Testis (tissue), 3 donors: ENCODE data around the gene RSKR. TPM values are rescaled to one million over a fixed set of nuclear protein-coding genes. Genes with fewer than 3 reads are reported as not detected.

Source experiments
- DNase-seq: peaks from one replicate; pipeline ENCODE4 v3.0.0-alpha.2; 2019
- H3K27ac ChIP-seq, 2 donors: fragments of 200-600 bp; sonication (generic); one replicate each; pipeline ENCODE4 v1.5.1; 2019
- H3K27me3 ChIP-seq: fragments of 200-600 bp; sonication (generic); one replicate; pipeline ENCODE4 v1.5.1; 2019
- H3K36me3 ChIP-seq: fragments of 200-600 bp; sonication (generic); one replicate; pipeline ENCODE4 v1.5.1; 2017; ENCODE audit warnings: low read depth; ENCODE audit errors: missing control alignments
- H3K4me1 ChIP-seq: fragments of 200-600 bp; sonication (generic); one replicate; pipeline ENCODE4 v1.5.1; 2019
- H3K4me3 ChIP-seq, 2 donors: fragments of 200-600 bp; sonication (generic); one replicate each; pipeline ENCODE4 v1.5.1; 2017 to 2019
- H3K9me3 ChIP-seq: fragments of 200-600 bp; sonication (generic); one replicate; pipeline ENCODE4 v1.5.1; 2017
- CTCF ChIP-seq, 3 experiments: fragments of 450-650 bp in 2 of 3; fragments of 200-600 bp in 1 of 3; sonication (generic) in 1 of 3; IDR thresholded peaks; one replicate each; pipeline ENCODE4 v1.5.1; 2016 to 2019; ENCODE audit warnings: antibody characterized with exemption in 3 of 3, mild to moderate bottlenecking in 2 of 3, moderate library complexity in 1 of 3
- POLR2A ChIP-seq: fragments of 450-650 bp; IDR thresholded peaks from one replicate; pipeline ENCODE4 v1.6.1; 2017; ENCODE audit warnings: antibody characterized with exemption, mild to moderate bottlenecking, moderate library complexity
- WGBS, 2 donors: methylation state at CpG; one replicate each; pipeline ENCODE4 v1.1.5; 2018; 5-methylcytosine and 5-hydroxymethylcytosine counted together
- intact Hi-C: fragments of 100-400 bp; cut with DNase I; formaldehyde crosslinking; loops from one replicate; pipeline ENCODE4 v1.15.1; 2023; ENCODE audit warnings: low total_unique reads
- polyA plus RNA-seq: library from polyadenylated mRNA; stranded (reverse); fragments of 350-450 nt; fragmentation: Illumina TruSeq; extraction: RNeasy Lipid Tissue Mini Kit (QIAGEN cat#74804); gene quantifications from one replicate; pipeline ENCODE4 v1.2.3, GENCODE V29; 2014; ENCODE audit warnings: low read depth, low replicate concordance; ENCODE audit not compliant: insufficient read depth
- total RNA-seq, 2 donors: library from RNA; depleted of rRNA; stranded (reverse); fragments of >200 nt; gene quantifications; one replicate each; pipeline ENCODE4 v1.2.3, GENCODE V29; 2016

RSKR gene
- total and polyA plus RNA-seq, 3 donors from 2014 or later, result 18.1 to 41.7 (median 38.0) TPM

- Histone ChIP-seq H3K4me1 (no peaks in the 10 kb centered on the region), H3K27ac (no peak overlapping the region), H3K4me3 (no peak overlapping the region), H3K36me3 (no peaks in the 10 kb centered on the region), H3K9me3 (no peaks in the 10 kb centered on the region), H3K27me3 (no peaks in the 10 kb centered on the region)
- no peak for DNase-seq
- no peak for TF ChIP-seq POLR2A
- no peak for TF ChIP-seq CTCF (IDR thresholded peaks at IDR 0.05)
- 92 to 97% methylated on average over 2 of the region's 2 CpGs for WGBS, 2 donors
- intact Hi-C loops, result no loop called here
Measured at GRCh38 chr17:28582513-28582912, 31.5 kb downstream of the RSKR start.

- 97 to 100% methylated on average over 3 of the region's 3 CpGs for WGBS, 2 donors
- Histone ChIP-seq H3K9me3 (no peaks in the 10 kb centered on the region), H3K27me3 (no peaks in the 10 kb centered on the region), H3K4me3 (no peak overlapping the region), H3K4me1 (peaks cover 6% of the 10 kb centered on the region), H3K27ac (no peak overlapping the region), H3K36me3 (no peaks in the 10 kb centered on the region)
- intact Hi-C loops, result no loop called here
- DNase-seq, result no peak
- TF ChIP-seq POLR2A, result no peak
- no peak for TF ChIP-seq CTCF (IDR thresholded peaks at IDR 0.05)
Measured at GRCh38 chr17:28580959-28581358, 33.0 kb downstream of the RSKR start.

GRCh38 chr17:28579526-28579925 lies 34.5 kb downstream of the RSKR start:
- no peak for DNase-seq
- Histone ChIP-seq H3K36me3 (no peaks in the 10 kb centered on the region), H3K27ac (no peak overlapping the region), H3K4me3 (no peak overlapping the region), H3K27me3 (no peaks in the 10 kb centered on the region), H3K4me1 (peaks cover 6% of the 10 kb centered on the region), H3K9me3 (no peaks in the 10 kb centered on the region)
- WGBS, 2 donors, result 87 to 92% methylated on average over 4 of the region's 4 CpGs
- no peak for TF ChIP-seq POLR2A
- no peak for TF ChIP-seq CTCF (IDR thresholded peaks at IDR 0.05)
- intact Hi-C loops, result no loop called here

- intact Hi-C loops, result no loop called here
- Histone ChIP-seq H3K4me1 (peaks cover 6% of the 10 kb centered on the region), H3K27me3 (no peaks in the 10 kb centered on the region), H3K9me3 (no peaks in the 10 kb centered on the region), H3K4me3 (no peak overlapping the region), H3K36me3 (no peaks in the 10 kb centered on the region), H3K27ac (no peak overlapping the region)
- TF ChIP-seq POLR2A, result no peak
- no peak for TF ChIP-seq CTCF (IDR thresholded peaks at IDR 0.05)
- no peak for DNase-seq
- 95 to 99% methylated on average over 4 to 8 of the region's 8 CpGs for WGBS, 2 donors
Measured at GRCh38 chr17:28578246-28579195, 35.5 kb downstream of the RSKR start.

- intact Hi-C loops, result no loop called here
- Histone ChIP-seq H3K4me1 (peaks cover 10% of the 10 kb centered on the region), H3K36me3 (no peaks in the 10 kb centered on the region), H3K27me3 (no peaks in the 10 kb centered on the region), H3K9me3 (no peaks in the 10 kb centered on the region), H3K27ac (peak overlapping the region in 1 of 2 donors; percentile 48), H3K4me3 (no peak overlapping the region)
- TF ChIP-seq CTCF (IDR thresholded peaks at IDR 0.05) (no peak), POLR2A (no peak)
- no peak for DNase-seq
- WGBS, 2 donors, result 86 to 87% methylated on average over 3 of the region's 3 CpGs
Measured at GRCh38 chr17:28577466-28577824, 36.5 kb downstream of the RSKR start.
